ENCODE data around the gene FHOD3. TPM values are rescaled to one million over a fixed set of nuclear protein-coding genes. Genes with fewer than 3 reads are reported as not detected.
A peak's percentile ranks its signal among the peaks of the same experiment; 100 is the strongest.

Gene FHOD3
- total and polyA plus RNA-seq, 9 of the 15 experiments (the other 6 are each of a cell fraction or from before 2014, with no cell fraction given) = 0.11 TPM; not detected in 8

GRCh38 chr18:36688020-36688965, 390.8 kb downstream of the FHOD3 start (continued):
- TF ChIP-seq RAD21 (CRISPR knock-in tag; conservative IDR thresholded peaks at IDR 0.05 in 1 of 2, IDR thresholded peaks at IDR 0.05 in 1 of 2) (peak; percentile 57 to 83), SMC3 (conservative IDR thresholded peaks at IDR 0.05; ENCODE audit: insufficient read depth, low read depth, low read length) (peak; percentile 93), BRD9 (IDR thresholded peaks at IDR 0.05; ENCODE audit: low read depth, partially characterized antibody) (no peak), SUPT5H (IDR thresholded peaks at IDR 0.05) (no peak), RHOXF2B (CRISPR knock-in tag; conservative IDR thresholded peaks at IDR 0.05) (no peak)

DNA sequence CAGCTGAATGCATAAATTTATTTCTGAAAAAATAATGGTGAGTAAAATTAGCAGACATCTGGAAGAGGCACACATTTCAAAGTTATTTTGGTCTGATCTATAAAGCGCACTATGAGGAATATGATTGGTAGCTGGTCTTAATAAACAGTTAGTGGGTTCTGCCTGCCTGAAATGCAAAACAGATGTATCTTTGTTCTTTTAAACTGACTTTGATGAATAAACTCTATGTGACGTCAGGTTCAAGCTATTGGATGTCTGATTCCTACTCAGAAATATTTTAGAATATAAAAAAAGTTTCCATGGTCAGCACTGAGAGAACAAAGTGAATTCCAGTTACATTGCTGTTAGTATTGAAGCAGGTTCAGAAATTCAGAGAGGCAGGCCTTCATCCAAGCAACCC, 394.9 kb downstream of the FHOD3 start:
- POLR2A ChIA-PET = interaction anchor here (0.8 kb wide), 1 partner anchor 893 kb away, joined by 3 read pairs; no protein-coding TSS in a partner anchor
- H3K4me3 ChIP-seq = no peak overlapping the region
- H3K36me3 ChIP-seq (ENCODE audit: control insufficient read depth, insufficient read depth, low read length) = no peaks in the 10 kb centered on the region
- H3K27me3 ChIP-seq (ENCODE audit: control insufficient read depth in 2 of 2, insufficient read depth in 2 of 2, low read length in 2 of 2) = peaks cover 7 to 25% of the 10 kb centered on the region in 2 experiments; a peak in 4 of 5 replicates
- BruUV-seq (replicated peaks) = no TSS peak
- 2% methylated on average over 2 of the region's 2 CpGs for WGBS (ENCODE audit: insufficient coverage, low coverage, missing lambda C conversion rate)
- ATAC-seq = no peak
- no peaks in the 10 kb centered on the region for H4K20me1 ChIP-seq (replicated peaks; ENCODE audit: control insufficient read depth, insufficient read depth, low read length)
- CTCF ChIA-PET (ENCODE audit: low intra/inter-chr PET ratio) = no interaction called here
- H3K27ac ChIP-seq (ENCODE audit: extremely low read depth, low read depth, low read length) = no peak overlapping the region
- DNase-seq (ENCODE audit: extremely low read depth in 1 of 4, low spot score in 3 of 4) = no peak
- H3K9me1 ChIP-seq (ENCODE audit: control insufficient read depth, insufficient read depth, low read length) = no peaks in the 10 kb centered on the region
- no peak overlapping the region for H2AFZ ChIP-seq (ENCODE audit: low read depth, low read length)
- H3K4me2 ChIP-seq (ENCODE audit: insufficient read depth, low read length) = no peak overlapping the region
- FAIRE-seq = no peak
- no peaks in the 10 kb centered on the region for H3K79me2 ChIP-seq (ENCODE audit: control insufficient read depth, insufficient read depth, low read length)
- in situ Hi-C loops (cut with MboI) (no loop called here), intact Hi-C loops (cut with micrococcal nuclease) (no loop called here)
- H3K9ac ChIP-seq (ENCODE audit: insufficient read depth in 1 of 2, low read depth in 2 of 2, low read length in 2 of 2) = no peak overlapping the region
- no peaks in the 10 kb centered on the region for H3K9me3 ChIP-seq (replicated peaks; ENCODE audit: control insufficient read depth, insufficient read depth, low read depth, low read length)
- no peaks in the 10 kb centered on the region for H3K4me1 ChIP-seq (replicated peaks in 1 of 2; ENCODE audit: control insufficient read depth in 2 of 2, insufficient read depth in 2 of 2, low read length in 2 of 2)
- TF ChIP-seq SIX5 (IDR thresholded peaks at IDR 0.05; ENCODE audit: borderline replicate concordance in 1 of 2, insufficient read depth in 1 of 2, low read depth in 1 of 2, low read length in 2 of 2) (no peak), GTF2E2 (tag; IDR thresholded peaks at IDR 0.05) (no peak), RFX1 (IDR thresholded peaks at IDR 0.05) (no peak), NCOR1 (IDR thresholded peaks at IDR 0.05) (no peak), HSF4 (CRISPR knock-in tag; IDR thresholded peaks at IDR 0.05; ENCODE audit: borderline replicate concordance) (no peak)

Measured in K562 (cell line).